TTC549 (cell line): ENCODE measurements around the gene NLRC5.
"Not testable (repeated sequence)": the region's sequence is repeated elsewhere in the genome, so short reads cannot be mapped to it uniquely, and the experiment has no call there.

Source experiments
- FAIRE-seq: peaks from 2 replicates; lab custom pipeline; 2012; peaks lifted over from hg19 to GRCh38; lab: Jason Lieb, UNC

Gene NLRC5

DNA sequence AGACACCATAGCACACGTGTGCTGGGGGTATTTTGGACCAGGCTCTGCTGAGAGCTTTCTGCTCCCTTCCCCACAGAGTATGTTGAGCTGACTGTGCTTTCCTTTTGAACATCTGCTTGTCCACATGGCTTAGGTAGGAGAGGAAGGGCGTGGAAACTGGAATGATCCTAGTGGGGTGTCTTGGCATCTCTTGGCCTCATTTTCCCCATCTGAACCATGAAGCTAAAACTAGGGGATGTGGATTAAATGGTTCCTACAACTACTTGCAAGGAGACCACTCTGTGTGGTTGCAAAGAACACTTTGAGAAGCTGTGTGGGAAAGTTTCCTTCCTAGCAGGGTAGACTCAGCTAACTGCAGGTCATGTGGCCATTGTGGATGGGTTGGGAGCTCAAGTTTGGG, 6.7 kb upstream of the NLRC5 start:
- FAIRE-seq: no peak

DNA sequence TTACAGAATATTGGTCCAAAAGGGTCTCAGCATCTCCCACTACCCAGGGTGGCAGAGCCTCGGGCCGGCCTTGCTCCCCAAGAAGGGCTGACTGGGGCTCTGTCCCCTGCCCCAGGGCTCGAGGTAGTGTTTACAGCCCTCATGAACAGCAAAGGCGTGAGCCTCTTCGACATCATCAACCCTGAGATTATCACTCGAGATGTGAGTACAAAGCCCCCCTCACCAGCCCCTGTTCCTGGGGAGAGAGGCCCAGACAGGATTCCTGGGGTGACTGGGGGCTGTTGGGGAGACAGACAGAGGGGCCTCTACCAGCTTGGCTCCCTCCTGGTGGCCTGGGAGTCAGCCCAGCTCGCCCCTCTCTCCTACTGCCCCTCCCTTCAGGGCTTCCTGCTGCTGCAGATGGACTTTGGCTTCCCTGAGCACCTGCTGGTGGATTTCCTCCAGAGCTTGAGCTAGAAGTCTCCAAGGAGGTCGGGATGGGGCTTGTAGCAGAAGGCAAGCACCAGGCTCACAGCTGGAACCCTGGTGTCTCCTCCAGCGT, 6.1 kb upstream of the NLRC5 start:
- no peak for FAIRE-seq

DNA sequence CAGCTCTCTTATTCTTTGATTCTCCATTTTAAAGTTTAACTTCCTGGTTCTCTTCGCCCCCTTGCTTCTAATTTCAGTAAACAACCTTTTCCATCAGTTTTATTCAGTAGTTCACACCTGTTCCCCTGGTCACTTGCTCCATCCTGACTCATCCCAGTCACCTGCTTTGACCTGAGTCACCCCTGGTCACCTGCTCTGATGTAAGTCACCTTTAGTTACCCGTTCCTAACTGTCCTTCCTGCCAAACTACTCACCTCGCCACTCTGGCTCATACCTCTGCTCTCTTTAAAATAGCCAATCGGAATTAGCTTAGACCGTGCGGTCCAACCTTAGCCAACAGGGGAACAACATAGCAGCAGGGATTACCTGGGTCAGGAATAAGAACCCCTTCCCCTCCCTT, 4.7 kb upstream of the NLRC5 start:
- no peak for FAIRE-seq

DNA sequence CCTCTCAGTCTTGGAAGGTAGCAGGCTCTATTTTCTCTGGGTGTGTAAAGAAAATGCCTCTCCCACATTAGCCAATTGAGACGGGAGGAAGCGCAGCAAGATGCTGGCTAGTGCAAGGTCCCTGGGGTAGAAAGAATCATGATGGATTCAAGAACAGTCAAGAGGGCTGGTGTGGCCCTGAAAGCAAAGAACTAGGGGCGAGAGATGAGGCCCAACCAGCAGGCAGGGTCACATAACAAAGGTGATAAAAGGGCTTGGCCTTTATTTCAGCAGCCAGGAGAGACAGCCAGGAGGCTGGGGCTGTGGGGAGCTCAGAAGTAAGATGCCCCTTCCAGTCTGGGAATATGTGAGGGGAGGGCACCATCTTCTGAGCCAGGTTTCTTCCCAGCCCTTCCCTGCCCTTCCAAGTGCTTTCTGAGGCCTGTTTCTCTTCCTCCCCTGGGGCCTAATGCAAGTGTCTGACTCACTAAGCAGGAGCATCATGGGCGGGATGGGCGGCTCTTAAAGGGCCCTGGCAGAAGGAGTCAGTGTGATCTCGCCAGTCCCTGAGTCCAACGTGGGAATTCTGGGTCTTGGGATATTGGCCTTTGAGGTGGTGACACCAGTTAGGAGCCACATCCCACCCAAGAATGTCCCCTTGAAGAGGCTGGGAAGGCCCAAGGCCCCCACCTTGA, 3.9 kb upstream of the NLRC5 start:
- no peak for FAIRE-seq

DNA sequence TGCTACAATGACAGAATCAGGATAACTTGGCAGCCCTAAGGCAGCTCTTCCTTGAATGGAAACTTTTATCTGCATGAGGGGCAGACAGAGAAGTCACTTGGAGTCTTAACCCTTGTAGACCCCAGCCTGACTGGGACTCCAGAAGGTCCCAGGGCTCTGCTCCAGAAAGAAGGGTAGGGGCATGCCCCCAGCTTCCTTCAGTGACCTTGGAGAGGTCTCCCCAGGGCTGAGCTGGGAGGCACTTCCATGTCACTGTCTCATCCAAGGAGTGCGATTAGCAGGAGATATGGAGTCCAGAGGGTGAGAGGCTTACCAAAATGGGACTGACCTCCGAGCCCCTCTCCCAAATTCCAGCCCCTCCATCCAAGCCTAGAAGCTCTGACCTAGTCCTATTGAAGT, 3.4 kb upstream of the NLRC5 start:
- no peak for FAIRE-seq

DNA sequence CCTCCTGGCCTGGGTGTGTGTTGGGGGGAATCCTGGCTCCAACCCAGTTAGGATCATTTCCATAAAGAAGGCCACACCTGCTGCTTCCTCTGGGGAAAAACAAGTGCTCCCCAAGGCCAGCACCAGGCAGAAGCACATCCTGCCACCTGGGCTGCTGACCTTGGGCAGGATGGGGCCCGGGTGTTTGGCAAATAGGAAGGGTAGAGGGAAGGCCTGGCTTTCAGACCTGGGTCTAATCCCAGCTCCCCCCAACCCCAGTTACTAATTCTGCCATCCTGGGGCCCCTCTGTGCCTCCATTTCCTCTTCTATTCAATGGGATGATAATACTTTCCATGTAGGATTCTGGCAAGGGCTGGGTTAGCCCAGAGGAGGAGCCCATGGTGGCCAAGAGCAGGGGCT, 3.0 kb upstream of the NLRC5 start:
- no peak for FAIRE-seq

DNA sequence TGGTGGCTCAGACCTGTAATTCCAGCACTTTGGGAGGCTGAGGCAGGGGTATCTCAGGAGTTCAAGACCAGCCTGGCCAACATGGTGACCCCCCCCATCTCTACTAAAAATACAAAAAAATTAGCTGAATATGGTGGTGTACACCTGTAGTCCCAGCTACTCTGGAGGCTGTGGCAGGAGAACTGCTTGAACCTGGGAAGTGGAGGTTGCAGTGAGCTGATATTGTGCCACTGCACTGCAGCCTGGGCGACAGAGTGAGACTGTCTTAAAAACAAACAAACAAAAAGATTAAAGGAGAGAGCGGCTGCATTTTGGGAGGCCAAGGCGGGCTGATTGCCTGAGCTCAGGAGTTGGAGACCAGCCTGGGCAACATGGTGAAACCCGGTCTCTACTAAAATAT, 2.4 kb upstream of the NLRC5 start:
- FAIRE-seq: not testable (repeated sequence)

DNA sequence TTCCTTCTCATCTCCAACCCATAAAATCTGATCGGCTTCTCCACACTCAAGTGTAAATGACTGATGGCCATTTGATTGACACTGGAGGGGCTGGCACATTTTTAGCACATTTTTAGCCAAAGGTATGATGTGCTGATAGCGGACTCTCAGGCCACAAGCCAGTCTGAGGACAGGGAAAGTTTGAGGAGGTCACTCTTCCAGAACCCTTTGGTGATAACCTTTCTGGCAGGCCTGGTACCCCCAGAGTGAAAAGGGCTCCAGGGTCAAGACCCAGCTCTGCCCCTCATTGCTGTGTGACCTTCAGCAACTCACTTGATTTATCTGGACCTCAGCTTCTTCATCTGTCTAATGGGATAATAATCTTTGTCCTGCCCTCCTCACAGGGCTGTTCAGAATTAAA, 1.7 kb upstream of the NLRC5 start:
- no peak for FAIRE-seq

DNA sequence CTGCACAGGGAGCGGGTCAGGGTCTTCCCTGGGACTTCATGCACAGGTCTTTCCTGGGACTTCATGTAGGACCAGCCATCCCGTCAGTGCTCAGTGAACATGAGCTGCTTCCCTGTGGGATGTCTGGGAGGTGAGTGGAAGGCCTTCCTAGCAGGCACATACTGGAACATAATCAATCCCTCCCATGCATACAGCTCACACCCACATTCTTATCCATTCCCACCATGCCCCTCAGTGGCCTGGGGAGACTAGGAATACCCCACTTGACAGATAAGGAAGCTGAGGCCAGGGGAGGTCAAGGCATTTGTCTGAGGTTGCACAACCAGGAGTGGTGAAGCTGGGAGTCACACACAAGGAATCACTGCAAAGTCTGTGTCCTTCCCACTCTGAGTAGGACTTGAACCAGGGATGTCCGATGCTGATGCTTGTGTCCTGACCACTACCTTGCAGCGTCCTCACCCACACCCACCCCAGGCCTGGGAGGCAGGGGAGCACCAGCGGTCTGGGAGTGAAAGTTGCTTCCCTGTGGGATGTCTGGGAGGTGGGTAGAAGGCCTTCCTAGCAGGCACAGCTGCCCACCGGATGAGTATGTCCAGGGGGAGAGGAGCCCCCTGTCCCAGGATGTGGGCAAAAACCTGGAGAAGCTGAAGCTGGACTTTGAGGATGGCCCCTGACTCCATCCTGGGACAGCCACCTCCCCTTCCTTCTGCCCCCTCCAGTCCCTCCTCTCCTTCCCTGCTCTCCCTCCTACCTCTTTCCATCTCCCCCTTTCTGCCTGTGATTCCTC, 1.0 kb upstream of the NLRC5 start:
- no peak for FAIRE-seq

DNA sequence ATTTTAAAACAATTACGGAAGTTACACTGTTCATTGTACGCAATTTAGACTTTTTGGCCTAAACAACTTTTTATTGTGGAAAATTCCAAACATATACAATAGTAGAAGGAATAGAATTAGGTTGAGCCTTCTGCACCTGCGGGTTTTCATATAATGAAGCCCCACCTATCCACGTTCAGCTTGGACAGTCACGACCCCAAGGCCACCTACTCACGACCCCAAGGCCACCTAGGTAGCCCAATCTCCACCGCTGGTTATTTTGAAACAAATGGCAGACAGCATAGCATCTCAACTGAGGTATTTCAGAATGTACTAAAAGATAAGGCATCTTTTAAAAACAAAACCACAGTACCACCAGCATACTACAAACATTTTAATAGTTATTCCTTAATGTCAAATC, 631 bp downstream of the NLRC5 start:
- FAIRE-seq: no peak

DNA sequence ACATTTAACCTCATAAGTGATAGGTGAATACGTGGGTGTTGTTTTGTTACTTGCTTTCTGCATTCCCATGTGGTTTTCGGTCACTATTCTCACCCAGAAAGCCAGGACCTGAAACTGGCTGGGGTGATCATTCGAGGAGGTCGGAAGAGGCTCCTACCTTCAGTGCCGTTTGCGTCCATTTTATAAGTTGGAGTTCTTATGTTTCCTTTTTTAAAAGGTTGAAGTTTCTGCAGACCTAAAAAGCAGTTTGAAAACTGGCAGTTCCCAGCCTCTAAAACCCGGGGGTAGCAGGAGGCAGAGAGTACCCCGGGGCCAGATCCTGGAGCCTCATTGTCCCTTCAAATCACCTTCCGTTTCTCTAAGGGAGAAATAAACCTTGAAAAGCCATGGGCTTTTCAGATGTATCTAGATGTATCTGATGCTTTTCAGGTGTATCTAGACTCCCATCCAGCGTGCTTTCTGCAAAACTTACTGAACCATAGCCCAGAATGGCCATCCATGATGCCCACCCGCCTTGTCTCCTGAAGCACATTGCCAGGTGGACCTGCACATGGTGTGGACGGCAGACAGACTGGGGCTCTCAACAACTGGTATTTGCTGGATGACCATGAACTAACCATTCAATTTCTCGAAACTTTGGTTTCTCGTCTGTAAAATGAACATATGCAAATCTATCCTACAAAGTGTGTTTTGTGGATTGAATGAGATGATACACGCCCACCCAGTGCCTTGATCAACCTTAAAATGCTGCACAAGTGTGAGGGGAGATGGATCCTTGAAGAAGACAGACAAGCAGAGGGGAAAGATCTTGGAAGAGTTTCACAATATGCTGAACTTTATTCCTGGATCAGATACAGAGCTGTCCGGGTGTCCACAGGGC, 1.3 kb downstream of the NLRC5 start:
- FAIRE-seq: no peak

DNA sequence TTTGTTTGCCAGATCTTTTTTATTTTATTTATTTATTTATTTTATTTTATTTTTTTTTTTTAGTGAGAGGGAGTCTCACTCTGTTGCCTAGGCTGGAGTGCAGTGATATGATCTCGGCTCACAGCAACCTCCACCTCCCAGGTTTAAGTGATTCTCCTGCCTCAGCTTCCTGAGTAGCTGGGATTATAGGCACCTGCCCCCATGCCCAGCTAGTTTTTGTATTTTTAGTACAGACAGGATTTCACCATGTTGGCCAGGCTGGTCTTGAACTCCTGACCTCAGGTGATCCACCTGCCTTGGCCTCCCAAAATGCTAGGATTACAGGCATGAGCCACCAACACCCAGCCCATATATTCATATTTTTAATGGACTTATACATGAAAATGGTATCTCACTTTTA, 3.1 kb downstream of the NLRC5 start:
- not testable (repeated sequence) for FAIRE-seq

DNA sequence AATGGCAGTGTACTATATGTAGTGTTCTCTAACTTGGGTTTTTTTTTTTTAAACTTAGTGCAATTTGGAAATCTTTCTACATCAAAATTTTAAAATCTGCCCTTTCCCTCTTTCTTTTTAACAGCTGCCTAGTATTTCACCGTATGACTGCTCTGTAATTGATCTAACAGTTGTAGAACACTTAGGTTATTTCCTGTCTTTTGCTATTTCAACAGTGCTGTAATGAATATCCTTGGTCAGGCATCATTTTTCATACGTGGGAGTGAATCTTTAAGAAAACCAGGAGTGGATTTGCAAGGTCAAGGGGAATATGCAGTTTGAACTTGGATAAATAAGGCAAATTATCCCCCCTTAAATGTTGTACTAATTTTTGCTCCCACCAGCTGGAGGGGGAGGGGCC, 3.8 kb downstream of the NLRC5 start:
- FAIRE-seq: no peak

DNA sequence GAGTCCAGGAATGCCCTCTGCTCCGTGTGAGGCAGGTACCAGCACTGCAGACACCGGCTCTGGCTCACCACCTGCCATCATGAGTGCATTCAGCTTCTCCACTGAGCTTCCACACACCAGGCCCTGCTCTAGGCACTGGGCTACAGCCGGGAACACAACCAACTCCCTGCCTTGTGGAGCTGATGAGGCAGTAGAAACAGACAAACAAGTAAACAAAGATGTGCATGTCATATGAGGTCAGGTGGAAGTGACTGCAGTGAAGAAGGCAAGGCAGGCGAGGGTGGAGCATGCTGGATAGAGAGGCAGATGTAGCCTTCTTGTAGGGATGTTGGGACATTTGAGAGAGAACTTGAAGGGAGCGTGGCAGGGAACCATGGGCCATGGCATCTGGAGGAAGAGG, 5.0 kb downstream of the NLRC5 start:
- FAIRE-seq: no peak

DNA sequence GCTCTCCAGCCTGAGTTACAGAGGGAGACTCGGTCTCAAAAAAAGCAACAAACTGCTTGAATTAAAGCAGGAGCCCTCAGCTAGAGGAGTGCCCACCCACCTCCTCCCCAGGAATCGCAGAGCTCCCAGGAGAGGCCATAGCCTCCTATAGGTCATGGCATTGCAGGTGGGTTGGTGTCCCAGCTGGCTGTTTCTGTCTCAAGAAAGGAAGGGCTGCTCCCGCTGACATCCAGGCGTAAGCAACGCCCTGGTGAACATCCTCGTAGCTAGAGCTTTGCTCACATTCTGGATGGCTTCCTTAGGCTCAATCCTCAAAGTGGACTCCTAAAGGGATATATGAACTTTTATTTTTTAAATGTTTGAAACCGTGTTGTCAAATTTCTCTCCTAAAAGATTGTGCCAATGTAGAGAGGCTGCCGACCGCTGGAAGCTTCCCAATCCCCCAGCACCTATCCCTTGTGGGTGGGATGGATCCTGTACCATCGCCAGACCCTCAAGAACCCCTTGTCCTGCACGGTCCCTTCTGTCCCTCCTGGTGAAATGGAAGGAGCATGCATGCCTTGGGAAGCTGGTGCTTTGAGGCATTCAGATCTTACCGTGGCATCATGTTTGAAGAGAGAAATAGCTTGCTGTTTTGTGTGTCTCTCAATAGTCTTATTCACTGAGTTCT, 5.9 kb downstream of the NLRC5 start:
- no peak for FAIRE-seq

DNA sequence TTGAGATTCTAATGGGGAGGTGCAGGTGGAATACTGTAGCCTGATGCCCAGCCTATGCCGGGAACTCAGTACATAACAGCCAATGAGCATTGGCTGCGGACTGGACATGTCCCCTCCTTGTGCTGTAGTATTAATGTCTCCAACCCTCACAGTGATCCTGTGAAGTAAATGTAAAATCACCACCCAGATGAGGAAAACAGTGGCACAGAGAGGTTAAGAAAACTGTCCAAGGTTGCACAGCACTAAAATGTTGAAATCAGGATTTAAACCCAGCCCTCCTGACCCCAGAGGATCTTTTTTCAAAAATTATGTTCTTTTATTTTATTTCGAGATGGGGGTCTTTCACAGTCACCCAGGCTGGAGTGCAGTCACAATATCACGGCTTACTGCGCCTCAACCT, 7.9 kb downstream of the NLRC5 start:
- FAIRE-seq: no peak

DNA sequence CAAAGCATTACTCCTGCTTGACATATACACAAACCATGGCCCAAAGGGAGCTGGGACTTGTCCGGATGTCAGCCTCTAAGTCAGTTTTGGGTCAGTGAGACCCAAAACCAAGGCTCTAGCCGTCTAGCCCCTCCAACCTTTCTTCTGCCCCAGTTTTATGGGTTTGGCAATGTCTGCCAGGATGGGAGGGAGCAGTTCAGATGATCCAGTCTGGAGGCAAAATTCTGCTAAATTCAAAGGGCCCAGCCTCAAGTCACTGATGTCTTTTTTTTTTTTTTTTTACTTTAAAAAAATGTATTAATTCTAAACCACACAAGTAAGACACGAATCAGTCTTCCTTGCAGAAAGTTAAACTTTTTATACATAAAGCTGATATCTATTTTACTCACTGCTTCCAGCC, 8.6 kb downstream of the NLRC5 start:
- FAIRE-seq: no peak

DNA sequence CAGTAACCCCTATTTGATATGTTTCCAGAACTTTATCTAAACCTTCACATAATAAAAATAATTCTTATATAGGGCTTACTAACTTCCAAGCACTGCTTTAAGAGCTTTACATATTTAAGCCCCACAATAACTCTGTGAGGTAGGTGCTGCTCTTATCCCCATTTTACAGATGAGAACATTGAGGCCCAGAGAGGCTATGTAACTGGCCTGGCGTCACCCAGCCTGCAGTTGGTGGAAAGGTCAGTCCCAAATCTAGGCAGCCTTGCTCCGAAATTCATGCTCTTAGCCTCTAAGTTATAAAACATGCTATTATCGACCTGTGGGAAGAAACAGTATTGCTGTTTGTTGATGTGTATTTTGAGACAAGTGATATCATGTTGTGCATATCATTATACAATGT, 9.0 kb downstream of the NLRC5 start:
- FAIRE-seq: no peak

DNA sequence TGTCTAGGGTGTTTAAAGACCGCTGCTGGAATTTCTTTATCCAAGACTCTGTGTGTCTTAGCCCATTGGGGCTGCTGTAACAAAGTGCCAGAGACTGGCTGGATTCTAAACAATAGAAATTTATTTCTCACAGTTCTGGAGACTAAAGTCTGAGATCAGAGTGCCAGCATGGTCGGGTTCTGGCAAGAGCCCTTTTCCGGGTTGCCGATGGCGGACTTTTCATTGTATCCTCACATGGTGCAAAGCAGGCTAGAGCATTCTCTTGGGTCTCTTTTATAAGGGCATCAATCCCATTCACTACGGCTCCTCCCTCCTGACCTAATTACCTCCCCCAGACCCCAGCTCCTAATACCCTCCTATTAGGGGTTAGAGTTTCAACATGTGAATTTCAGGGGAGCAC, 9.5 kb downstream of the NLRC5 start:
- FAIRE-seq: no peak

DNA sequence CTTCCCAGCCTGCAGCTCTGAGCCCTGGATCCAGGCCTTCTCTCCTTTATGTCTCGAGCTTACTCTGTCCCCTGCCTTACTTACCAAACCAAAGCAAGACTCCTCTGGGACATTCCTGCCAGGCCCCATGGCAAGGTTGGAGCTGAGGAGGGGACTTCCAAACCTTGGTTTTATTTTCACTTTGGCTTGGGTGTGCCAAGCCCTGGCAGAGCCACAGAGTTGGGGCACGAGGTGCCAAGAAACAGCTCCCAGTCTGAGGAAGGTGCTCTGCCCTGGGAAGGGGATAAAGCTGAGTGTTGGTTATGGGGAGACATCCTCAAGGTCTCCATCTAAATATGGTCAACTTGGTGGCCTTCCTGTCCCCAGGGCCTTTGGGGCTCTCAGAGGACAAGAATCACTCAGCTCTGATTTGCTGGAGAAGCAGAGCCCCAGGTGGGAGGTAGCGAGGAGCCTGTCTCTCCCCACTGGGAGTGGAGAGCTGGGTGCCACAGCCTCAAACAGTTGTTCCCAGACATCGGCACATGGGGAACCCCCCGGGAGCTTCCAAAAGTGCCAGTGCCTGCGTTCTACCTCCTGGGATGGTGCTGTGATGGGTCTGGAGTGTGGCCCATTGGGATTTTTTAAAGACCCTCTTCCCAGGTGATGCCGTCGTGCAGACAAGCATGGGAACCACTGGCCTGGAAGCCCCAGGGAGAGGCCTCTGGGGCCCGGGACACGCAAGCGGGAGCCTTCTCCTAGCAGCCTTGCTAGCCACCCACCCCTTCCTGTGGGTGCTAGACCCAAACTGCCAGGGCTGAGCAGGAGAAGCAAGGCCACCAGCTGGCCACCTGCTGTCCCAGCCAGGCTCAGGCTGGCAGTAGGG, 10.3 kb downstream of the NLRC5 start:
- FAIRE-seq: no peak

DNA sequence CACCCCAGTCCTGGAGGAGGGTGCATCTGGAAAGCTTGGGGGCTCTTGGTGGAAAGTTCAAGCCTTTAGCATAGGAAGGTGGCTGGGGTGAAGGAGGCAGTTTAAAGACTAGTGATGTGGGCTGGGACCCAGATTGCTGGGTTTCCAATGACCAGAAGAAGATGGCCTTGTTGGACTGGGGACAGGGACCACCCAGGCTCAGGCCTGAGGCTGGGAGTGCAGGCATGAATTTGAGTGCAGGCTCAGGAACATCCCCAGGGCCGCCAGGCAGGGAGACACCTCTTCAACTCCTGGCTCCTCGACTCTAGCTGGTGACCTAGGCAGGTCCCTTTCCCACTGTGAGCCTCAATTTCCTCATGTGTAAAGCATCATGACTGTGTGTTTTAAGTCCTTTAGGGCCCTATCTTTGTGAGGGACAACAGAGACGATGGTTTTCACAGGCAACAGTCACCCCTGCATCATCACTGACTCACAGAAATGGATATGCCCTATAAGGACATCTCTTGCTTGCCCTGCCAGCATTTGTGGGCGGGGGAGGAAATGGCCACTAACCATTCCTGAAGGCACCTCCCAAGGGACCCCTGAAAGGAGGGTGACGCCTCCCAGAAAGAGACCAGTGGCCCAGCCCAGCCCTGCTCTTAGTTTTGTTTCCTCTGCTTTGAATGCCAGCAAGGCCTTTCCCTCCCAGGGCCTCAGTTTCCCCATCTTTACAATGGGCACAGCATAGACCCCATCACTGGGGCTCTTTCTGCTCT, 11.1 kb downstream of the NLRC5 start:
- no peak for FAIRE-seq
